Embryonic facial prominence (tissue), 1 donor: Measurements from ENCODE around the gene THAP12.
A peak's percentile ranks its signal among the peaks of the same experiment; 100 is the strongest.
"Not testable (repeated sequence)": the region's sequence is repeated elsewhere in the genome, so short reads cannot be mapped to it uniquely, and the experiment has no call there.

Source experiments
- DNase-seq: peaks from one replicate; pipeline ENCODE4 v3.0.0-alpha.2; 2016; ENCODE audit errors: extremely low spot score

Gene THAP12

DNA sequence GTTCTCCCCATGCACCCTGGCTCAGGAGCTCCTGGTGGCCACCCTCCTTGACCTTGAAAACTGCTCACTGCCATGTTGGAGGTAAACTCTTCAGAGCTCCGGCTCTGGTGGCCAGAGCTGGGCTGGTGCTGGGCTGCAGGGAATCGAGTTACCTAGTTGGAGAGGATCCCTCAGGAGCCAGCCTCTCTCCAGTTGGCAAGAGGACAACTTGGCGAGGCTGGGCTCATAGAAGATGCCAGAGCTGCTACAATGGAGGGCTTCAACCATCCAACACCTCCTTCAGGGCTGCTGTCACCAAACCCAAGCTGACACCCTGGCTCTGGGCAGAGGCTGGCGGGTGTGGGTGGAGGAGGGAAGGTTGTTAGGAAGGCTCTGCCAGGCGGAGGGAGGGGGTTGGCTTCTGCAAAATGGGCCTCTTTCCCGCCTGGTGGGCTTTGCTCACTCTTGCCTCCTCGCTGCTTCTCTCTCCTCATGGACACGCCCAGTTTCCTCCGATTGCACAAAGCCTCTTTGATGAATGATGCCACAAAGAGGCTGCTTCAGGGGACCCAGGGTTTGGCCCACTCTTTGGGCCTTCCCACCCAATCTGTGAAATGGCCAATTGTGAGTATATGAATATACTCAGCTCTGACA lies 53.1 kb downstream of the THAP12 start:
- no peak for DNase-seq

GRCh38 chr11:76327202-76327601 lies 53.7 kb downstream of the THAP12 start:
- DNase-seq: no peak

DNA sequence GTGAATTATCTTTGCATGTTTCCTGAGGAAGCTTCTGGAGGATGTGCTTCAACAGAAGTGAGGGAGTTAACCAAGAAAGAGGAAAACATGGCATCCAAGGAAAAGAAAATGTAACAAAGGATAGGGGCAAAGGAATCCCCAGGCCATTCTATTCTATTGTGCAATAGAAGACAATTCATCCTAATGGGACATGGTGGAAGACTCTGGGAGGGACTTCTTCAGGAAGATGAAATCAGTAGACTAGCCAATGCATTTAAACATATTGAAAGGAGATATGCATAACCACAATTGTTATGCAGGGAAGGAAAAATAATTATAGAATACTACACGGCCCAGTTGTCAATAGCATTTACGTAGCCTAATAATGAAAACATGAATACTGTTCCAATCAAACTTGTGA lies 55.7 kb downstream of the THAP12 start:
- DNase-seq: no peak

DNA sequence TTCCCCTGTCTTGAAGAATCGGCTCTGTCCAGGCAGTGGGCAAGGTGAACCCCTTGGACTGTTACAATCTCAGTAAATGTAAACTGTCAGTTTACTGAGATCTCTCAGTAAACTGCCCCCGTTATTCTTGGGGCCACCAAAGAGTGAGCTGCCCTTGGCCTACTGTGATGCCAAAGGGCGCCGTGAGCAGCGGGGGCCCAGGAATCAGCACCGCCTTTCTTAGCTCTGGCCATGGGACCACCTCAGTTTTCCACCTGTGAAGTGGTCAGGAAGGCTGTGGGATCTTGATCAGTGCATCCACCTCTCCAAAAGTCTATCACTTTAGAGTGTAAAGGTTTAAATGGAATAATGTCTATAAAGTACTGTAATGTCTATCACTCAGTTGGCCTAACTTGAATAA lies 57.1 kb downstream of the THAP12 start:
- DNase-seq: no peak

GRCh38 chr11:76323375-76323774 lies 57.6 kb downstream of the THAP12 start:
- DNase-seq: not testable (repeated sequence)

- no peak for DNase-seq
Measured at GRCh38 chr11:76322942-76323341, 58.0 kb downstream of the THAP12 start.

DNA sequence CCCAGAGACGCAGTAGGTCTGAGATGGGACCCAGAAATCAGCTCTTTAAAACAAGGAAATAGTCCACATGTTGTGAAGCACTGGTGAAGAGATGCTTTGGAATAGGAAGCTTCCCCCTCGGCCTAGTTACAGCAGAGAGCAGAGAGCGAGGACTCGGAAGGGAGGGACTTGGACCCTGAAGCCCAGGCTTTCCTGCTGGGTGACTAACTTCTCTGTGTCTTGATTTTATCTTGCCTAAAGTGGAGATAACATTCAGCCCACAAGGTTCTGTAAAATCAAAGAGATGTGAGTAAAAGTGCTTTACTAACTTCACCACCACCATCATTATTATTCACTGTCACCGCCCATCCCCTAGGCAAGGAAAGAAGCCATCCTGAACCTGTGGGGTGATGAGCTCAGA lies 58.4 kb downstream of the THAP12 start:
- DNase-seq: no peak

DNA sequence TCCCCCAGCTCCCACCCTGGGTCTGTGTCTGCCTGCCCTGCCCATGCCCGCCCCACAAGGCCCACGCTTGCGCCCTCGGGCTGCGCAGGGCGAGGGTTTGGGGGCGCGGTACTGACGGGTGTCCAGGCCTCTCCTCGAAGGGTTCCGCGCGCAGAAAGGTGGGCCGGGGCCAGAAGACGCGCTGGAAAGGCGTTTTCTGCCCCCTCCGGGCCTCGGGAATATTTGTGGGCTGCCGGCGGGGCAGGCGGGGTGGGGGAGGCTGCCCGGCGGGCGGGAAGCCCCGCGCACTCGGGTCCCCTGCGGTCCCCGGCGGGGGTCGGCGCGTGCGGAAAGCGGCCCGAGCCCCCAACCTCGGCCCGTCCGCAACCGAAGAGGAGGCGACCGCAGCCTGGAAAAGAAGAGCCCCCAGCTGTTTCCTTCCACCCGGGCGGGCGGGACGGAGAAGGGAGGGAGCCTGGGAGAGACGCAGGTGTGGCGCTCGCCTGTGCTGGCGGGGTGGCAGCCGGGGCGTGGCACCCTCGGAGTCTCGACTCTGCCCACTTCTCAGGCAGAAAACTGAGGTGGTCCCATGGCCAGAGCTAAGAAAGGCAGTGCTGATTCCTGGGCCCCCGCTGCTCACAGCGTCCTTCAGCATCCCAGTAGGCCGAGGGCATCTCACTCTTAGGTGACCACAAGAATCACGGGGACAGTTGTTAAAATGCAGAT lies 59.0 kb downstream of the THAP12 start:
- DNase-seq: no peak

DNA sequence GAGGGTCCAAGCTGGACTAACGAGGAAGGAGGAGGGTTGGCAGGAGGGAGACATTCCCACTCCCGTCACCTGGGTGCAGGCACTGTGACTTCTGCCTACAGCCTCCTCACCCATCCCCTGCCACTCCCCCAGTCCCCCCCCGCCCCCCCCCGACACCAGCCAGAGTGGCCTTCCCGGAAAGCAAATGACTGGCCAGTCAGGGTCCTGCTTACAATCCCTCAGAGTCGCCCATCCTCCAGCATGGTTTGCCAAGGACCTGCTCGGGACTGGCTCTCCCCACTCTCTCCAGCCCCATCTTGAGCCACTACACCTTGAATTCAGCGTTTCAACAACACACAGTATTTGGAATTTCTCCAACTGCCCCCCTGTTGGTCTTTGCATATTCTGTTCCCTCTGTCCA lies 59.6 kb downstream of the THAP12 start:
- no peak for DNase-seq

DNA sequence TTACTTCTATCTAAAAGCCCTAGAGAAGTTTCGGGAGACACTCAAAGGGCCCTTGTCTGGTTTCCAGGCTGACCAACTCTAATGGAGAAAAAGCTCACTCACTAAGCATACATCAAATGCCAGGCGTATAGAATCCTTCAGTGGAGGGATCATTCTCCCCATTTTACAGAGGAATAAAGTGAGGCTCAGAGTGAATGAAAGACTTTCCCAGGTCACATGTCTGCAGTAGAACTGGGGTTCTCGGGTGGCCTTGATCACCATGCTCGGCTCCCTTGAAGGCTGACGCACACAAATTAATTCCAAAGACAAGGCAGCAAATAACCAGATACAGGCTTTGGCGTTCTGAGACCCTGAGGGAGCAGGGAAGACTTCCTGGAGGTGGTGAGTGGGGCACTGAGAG lies 60.0 kb downstream of the THAP12 start:
- DNase-seq: no peak

- not testable (repeated sequence) for DNase-seq
Measured at GRCh38 chr11:76319798-76320197, 61.1 kb downstream of the THAP12 start.

DNA sequence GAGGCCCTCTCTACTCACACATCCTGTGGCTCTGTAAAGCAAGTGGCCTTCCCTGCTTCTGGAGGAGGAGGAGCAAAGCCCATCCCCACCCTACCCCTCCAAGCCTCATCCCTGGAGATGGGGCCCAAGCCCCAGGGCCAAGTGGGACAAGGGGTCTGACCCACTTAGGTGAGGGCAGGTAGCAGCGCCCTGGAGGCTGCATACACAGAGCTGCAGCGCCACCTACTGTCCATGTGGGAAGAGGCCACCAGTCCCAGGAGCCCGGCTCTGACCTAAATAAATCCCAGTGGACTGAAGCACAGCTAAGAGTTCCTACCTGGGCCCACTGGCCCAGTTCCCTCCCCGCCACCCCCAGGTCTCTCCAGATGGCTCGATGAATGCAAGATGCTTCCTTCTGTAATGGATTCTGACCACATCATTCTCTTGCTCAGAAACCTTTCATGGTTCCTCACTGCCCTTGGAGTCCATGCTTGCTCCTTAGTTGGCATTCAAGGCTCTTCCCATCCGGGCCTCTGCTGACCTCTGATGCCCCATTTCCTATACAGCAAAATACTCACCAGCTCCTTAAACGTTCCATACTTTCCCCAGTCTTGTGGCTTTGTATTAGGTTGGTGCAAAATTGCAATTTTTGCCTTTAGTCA lies 62.1 kb downstream of the THAP12 start:
- peak; percentile 39 for DNase-seq

- DNase-seq: no peak
Measured at GRCh38 chr11:76317296-76317695, 63.6 kb downstream of the THAP12 start.

GRCh38 chr11:76316726-76317125 lies 64.2 kb downstream of the THAP12 start:
- DNase-seq: no peak

DNA sequence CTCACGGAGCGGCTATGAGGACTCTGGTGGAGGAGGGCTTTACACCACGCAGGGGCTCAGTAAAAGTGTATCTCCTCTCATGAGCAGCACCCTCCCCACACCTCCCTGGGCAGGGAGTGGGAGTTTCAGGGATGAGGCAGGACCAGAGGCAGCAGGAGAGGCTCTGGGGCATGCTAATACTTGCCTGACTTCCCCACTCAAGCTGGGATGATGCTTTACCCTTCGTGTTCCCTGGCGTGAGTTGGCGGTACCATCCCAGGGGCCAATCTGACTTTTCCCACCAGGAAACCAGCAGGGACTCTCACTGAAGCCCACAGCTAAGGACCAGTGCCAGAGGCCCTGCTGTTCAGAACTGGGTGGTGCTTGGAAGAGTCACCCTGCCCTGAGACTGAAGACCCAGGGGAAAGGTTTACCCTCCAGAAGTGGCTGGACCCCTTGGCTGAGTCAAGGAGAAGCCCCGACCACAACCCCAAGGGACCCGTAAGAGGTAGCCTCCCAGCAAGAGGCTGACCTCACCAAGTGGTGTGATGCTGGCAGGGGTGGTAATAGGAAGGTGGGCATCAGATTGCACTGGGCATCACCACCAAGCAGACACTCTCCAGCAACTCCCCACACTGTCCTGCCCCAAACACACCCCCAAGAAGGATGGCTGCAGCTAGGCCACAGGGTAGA lies 65.6 kb downstream of the THAP12 start:
- DNase-seq: no peak

- no peak for DNase-seq
Measured at GRCh38 chr11:76314741-76315090, 66.2 kb downstream of the THAP12 start.

- DNase-seq: no peak
Measured at GRCh38 chr11:76313913-76314740, 66.8 kb downstream of the THAP12 start.

DNA sequence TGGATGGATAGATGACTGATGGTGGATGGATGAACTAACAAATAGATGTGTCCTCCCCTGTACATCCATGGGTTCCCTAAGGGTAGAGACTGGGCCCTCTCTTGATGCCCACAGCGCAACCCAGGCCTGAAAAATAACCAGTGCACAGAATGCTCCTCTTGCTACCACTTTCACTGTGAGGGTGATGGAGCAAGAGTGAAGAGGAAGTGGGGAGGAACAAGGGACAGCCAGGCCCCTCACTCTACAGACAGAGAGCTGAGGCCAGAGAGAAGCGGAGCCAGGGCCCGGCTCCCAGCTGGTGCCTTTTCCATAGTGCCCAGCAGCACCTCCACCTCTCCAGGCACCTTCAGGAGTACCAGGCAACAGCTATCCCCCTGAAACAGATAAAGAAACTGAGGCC lies 67.7 kb downstream of the THAP12 start:
- DNase-seq: no peak

- DNase-seq: no peak
Measured at GRCh38 chr11:76310832-76311595, 69.9 kb downstream of the THAP12 start.

DNA sequence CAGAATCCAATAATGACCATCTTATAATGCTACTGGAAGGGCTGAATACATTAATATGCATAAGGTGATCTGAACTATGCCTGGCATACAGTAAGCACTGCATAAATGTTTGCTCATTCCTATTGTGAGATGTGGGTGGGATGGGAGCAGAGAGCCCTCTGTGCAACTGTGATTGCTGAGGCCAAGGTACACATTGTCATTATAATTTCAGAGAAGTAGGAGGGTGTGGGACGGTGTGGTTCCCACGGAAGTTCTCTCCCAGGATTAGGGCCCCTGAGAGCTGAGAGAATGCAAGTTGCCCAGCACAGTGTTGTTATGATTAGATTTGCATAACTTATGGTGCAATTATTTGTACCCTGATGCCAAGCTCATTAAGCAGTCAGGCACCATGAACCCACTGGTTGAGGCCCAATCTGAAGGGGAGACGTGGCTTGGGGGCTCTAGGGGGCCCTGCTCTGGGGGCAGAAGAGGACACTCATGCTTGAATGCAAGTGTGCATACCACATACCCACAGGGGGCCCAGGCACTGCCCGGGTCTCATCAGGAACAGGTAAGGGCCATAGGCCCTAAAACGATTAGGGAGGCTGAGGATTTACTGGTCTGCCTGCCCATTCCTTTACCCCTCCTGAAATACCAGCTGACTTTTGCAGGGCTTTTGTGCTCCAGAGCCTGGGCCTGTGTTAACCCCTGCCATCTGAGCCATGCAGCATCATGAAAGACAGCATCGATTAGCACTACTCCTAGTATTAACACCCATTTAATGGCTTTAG lies 72.8 kb downstream of the THAP12 start:
- no peak for DNase-seq
